GM23248 (cell line): Measurements from ENCODE around the gene ADRA1B.

Source experiments
- EZH2 ChIP-seq: fragments of 200-600 bp; sonication (generic); IDR thresholded peaks from 2 replicates; pipeline ENCODE4 v1.6.1; 2018; ENCODE audit warnings: antibody characterized with exemption, mild to moderate bottlenecking; ENCODE audit not compliant: insufficient read depth, poor library complexity, severe bottlenecking
- EZH2phosphoT487 ChIP-seq: fragments of 200-600 bp; sonication (generic); IDR thresholded peaks from 2 replicates; pipeline ENCODE4 v1.6.1; 2018; ENCODE audit warnings: antibody characterized with exemption, moderate library complexity, mild to moderate bottlenecking, low read depth; ENCODE audit not compliant: insufficient read depth

DNA sequence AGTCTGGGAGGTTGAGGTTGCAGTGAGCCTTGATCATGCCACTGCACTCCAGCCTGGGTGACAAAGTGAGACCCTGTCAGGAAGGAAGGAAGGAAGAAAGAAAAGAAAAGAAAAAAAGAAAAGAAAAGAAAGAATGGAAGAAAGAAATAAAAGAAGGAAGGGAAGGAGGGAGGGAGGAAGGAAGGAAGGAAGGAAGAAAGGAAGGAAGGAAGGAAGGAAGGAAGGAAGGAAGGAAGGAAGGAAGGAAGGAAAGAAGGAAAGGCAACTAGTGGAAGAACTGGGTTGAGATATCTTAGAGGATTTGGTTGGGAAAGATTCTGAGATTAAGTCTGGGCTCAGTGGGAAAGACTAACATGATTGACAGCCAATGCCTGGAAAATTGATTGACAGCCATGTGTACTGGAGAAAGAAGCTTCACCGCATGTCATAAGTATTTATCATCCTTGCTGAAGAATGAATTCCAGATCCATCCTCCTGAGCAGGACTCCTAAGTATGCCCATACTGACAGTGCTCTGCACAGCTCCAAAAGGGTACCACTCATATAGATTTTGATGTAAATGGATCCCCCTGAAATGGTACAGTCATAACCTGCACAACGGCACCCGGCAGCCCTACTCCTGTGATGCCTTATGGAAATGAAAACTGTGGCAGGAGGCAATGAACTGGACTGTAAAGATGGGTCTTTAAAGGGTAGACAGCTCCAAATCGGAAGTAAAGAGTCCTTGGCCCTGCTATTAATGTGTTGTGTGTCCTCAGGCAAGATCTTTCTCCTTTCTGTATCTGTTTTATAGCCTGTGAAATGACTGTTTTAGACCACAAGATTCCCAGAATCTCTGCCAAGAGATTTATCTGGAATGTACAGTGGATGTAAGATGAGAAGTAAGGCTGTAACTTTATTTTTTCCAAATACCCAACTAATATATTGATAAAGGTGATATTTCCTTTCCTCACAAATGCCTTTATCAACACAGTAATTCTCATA lies 16.9 kb upstream of the ADRA1B start:
- TF ChIP-seq EZH2 (no peak), EZH2phosphoT487 (no peak)
